ENCODE measurements around the gene ABCD2.

ABCD2 gene

GRCh38 chr12:39592295-39592694, 27.3 kb downstream of the ABCD2 start:
- TF ChIP-seq YY1 (IDR thresholded peaks at IDR 0.05; ENCODE audit: low read depth) (no peak), EP300 (IDR thresholded peaks at IDR 0.05; ENCODE audit: borderline replicate concordance) (no peak), TCF12 (IDR thresholded peaks at IDR 0.05; ENCODE audit: low read depth) (no peak), EGR1 (IDR thresholded peaks at IDR 0.05) (no peak), CEBPB (IDR thresholded peaks at IDR 0.05) (no peak), RAD21 (IDR thresholded peaks at IDR 0.05; ENCODE audit: low read depth) (no peak), USF1 (IDR thresholded peaks at IDR 0.05) (no peak), CREB1 (IDR thresholded peaks at IDR 0.05; ENCODE audit: low read depth) (no peak), ZBTB7A (IDR thresholded peaks at IDR 0.05; ENCODE audit: low read depth) (no peak), NFIC (IDR thresholded peaks at IDR 0.05) (no peak), TEAD4 (IDR thresholded peaks at IDR 0.05) (no peak), MAX (IDR thresholded peaks at IDR 0.05) (no peak)

GRCh38 chr12:39588348-39588747, 31.3 kb downstream of the ABCD2 start:
- TF ChIP-seq REST (IDR thresholded peaks at IDR 0.05; ENCODE audit: low read depth) (no peak), TCF12 (IDR thresholded peaks at IDR 0.05; ENCODE audit: low read depth) (no peak), TEAD4 (IDR thresholded peaks at IDR 0.05) (no peak), MAX (IDR thresholded peaks at IDR 0.05) (no peak), USF1 (IDR thresholded peaks at IDR 0.05) (no peak), CEBPB (IDR thresholded peaks at IDR 0.05) (no peak), EGR1 (IDR thresholded peaks at IDR 0.05) (no peak), YY1 (IDR thresholded peaks at IDR 0.05; ENCODE audit: low read depth) (no peak), RAD21 (IDR thresholded peaks at IDR 0.05; ENCODE audit: low read depth) (no peak), NFIC (IDR thresholded peaks at IDR 0.05) (no peak), EP300 (IDR thresholded peaks at IDR 0.05; ENCODE audit: borderline replicate concordance) (no peak), CREB1 (IDR thresholded peaks at IDR 0.05; ENCODE audit: low read depth) (no peak), TAF1 (IDR thresholded peaks at IDR 0.05; ENCODE audit: low read depth) (no peak), ZBTB7A (IDR thresholded peaks at IDR 0.05; ENCODE audit: low read depth) (no peak), FOXM1 (IDR thresholded peaks at IDR 0.05; ENCODE audit: borderline replicate concordance, low read depth) (no peak)

GRCh38 chr12:39587225-39587624, 32.4 kb downstream of the ABCD2 start:
- TF ChIP-seq RAD21 (IDR thresholded peaks at IDR 0.05; ENCODE audit: low read depth) (peak; percentile 53), NFIC (IDR thresholded peaks at IDR 0.05) (no peak)

- no peak for TF ChIP-seq FOXM1 (IDR thresholded peaks at IDR 0.05; ENCODE audit: borderline replicate concordance, low read depth)
- no peak for TF ChIP-seq TEAD4 (IDR thresholded peaks at IDR 0.05)
- no peak for TF ChIP-seq RAD21 (IDR thresholded peaks at IDR 0.05; ENCODE audit: low read depth)
- no peak for TF ChIP-seq TAF1 (IDR thresholded peaks at IDR 0.05; ENCODE audit: low read depth)
- no peak for TF ChIP-seq CEBPB (IDR thresholded peaks at IDR 0.05)
- no peak for TF ChIP-seq TCF12 (IDR thresholded peaks at IDR 0.05; ENCODE audit: low read depth)
- no peak for TF ChIP-seq EP300 (IDR thresholded peaks at IDR 0.05; ENCODE audit: borderline replicate concordance)
- TF ChIP-seq NFIC (IDR thresholded peaks at IDR 0.05), result no peak
- no peak for TF ChIP-seq YY1 (IDR thresholded peaks at IDR 0.05; ENCODE audit: low read depth)
- no peak for TF ChIP-seq USF1 (IDR thresholded peaks at IDR 0.05)
- no peak for TF ChIP-seq EGR1 (IDR thresholded peaks at IDR 0.05)
- TF ChIP-seq REST (IDR thresholded peaks at IDR 0.05; ENCODE audit: low read depth), result no peak
- no peak for TF ChIP-seq CREB1 (IDR thresholded peaks at IDR 0.05; ENCODE audit: low read depth)
- TF ChIP-seq MAX (IDR thresholded peaks at IDR 0.05), result no peak
- no peak for TF ChIP-seq ZBTB7A (IDR thresholded peaks at IDR 0.05; ENCODE audit: low read depth)
Observed at GRCh38 chr12:39586816-39587215, 32.8 kb downstream of the ABCD2 start.

- no peak for TF ChIP-seq NFIC (IDR thresholded peaks at IDR 0.05)
- TF ChIP-seq TEAD4 (IDR thresholded peaks at IDR 0.05), result no peak
- no peak for TF ChIP-seq MAX (IDR thresholded peaks at IDR 0.05)
Observed at GRCh38 chr12:39581592-39581991, 38.0 kb downstream of the ABCD2 start.
